Measurements from ENCODE around the gene RRAGC.
A peak's percentile ranks its signal among the peaks of the same experiment; 100 is the strongest.
"Not testable (repeated sequence)": the region's sequence is repeated elsewhere in the genome, so short reads cannot be mapped to it uniquely, and the experiment has no call there.

The RRAGC gene

GRCh38 chr1:38865112-38865715 lies 5.6 kb upstream of the RRAGC start:
- no peak overlapping the region for H3K4me3 ChIP-seq
- no peak overlapping the region for H3K27ac ChIP-seq

- H3K4me3 ChIP-seq: peak overlapping the region; percentile 65 to 98 (median 92)
- H3K27ac ChIP-seq: peak overlapping the region in 18 of 21 experiments; percentile 8 to 98 (median 86)
Measured at GRCh38 chr1:38860454-38860795, 853 bp upstream of the RRAGC start.

- peak overlapping the region; percentile 83 to 100 (median 97) for H3K27ac ChIP-seq
- H3K4me3 ChIP-seq: peak overlapping the region; percentile 65 to 98 (median 92)
Measured at GRCh38 chr1:38858833-38859560, 575 bp downstream of the RRAGC start.

- H3K4me3 ChIP-seq: no peak overlapping the region
- no peak overlapping the region for H3K27ac ChIP-seq
Measured at GRCh38 chr1:38852780-38853179, 6.8 kb downstream of the RRAGC start.

GRCh38 chr1:38848071-38848470 lies 11.5 kb downstream of the RRAGC start:
- Histone ChIP-seq H3K4me3 (no peak overlapping the region), H3K27ac (peak overlapping the region in 2 of 21 experiments; percentile 25 to 66)

GRCh38 chr1:38846210-38846609 lies 13.4 kb downstream of the RRAGC start:
- Histone ChIP-seq H3K4me3 (no peak overlapping the region), H3K27ac (no peak overlapping the region)

GRCh38 chr1:38845088-38845487 lies 14.5 kb downstream of the RRAGC start:
- H3K4me3 ChIP-seq, H3K27ac ChIP-seq: not testable (repeated sequence)

- H3K27ac ChIP-seq: no peak overlapping the region
- no peak overlapping the region for H3K4me3 ChIP-seq
Measured at GRCh38 chr1:38840281-38840680, 19.3 kb downstream of the RRAGC start.

GRCh38 chr1:38839363-38839762 lies 20.2 kb downstream of the RRAGC start:
- no peak overlapping the region for H3K27ac ChIP-seq
- H3K4me3 ChIP-seq: no peak overlapping the region

- H3K4me3 ChIP-seq, H3K27ac ChIP-seq: not testable (repeated sequence)
Measured at GRCh38 chr1:38836316-38836715, 23.3 kb downstream of the RRAGC start.

GRCh38 chr1:38834937-38835827 lies 24.4 kb downstream of the RRAGC start:
- Histone ChIP-seq H3K27ac (no peak overlapping the region), H3K4me3 (no peak overlapping the region)

GRCh38 chr1:38834221-38834782 lies 25.3 kb downstream of the RRAGC start:
- no peak overlapping the region for H3K27ac ChIP-seq
- no peak overlapping the region for H3K4me3 ChIP-seq

- Histone ChIP-seq H3K4me3 (no peak overlapping the region), H3K27ac (no peak overlapping the region)
Measured at GRCh38 chr1:38833146-38833545, 26.4 kb downstream of the RRAGC start.

- H3K4me3 ChIP-seq: no peak overlapping the region
- no peak overlapping the region for H3K27ac ChIP-seq
Measured at GRCh38 chr1:38832370-38832734, 27.2 kb downstream of the RRAGC start.

GRCh38 chr1:38831731-38832369 lies 27.7 kb downstream of the RRAGC start:
- no peak overlapping the region for H3K27ac ChIP-seq
- H3K4me3 ChIP-seq: no peak overlapping the region

GRCh38 chr1:38829368-38829767 lies 30.2 kb downstream of the RRAGC start:
- Histone ChIP-seq H3K4me3 (no peak overlapping the region), H3K27ac (no peak overlapping the region)

- no peak overlapping the region for H3K27ac ChIP-seq
- no peak overlapping the region for H3K4me3 ChIP-seq
Measured at GRCh38 chr1:38827318-38827717, 32.3 kb downstream of the RRAGC start.

- no peak overlapping the region for H3K27ac ChIP-seq
- H3K4me3 ChIP-seq: no peak overlapping the region
Measured at GRCh38 chr1:38826886-38827285, 32.7 kb downstream of the RRAGC start.

- Histone ChIP-seq H3K27ac (no peak overlapping the region), H3K4me3 (no peak overlapping the region)
Measured at GRCh38 chr1:38826262-38826661, 33.3 kb downstream of the RRAGC start.

- Histone ChIP-seq H3K27ac (no peak overlapping the region), H3K4me3 (no peak overlapping the region)
Measured at GRCh38 chr1:38820860-38821259, 38.7 kb downstream of the RRAGC start.

Data from skin epidermis (tissue), 12 donors.